Heart right ventricle (tissue), 16 donors: Measurements from ENCODE around the gene EEF2KMT. TPM values are rescaled to one million over a fixed set of nuclear protein-coding genes. Genes with fewer than 3 reads are reported as not detected.
"Not testable (repeated sequence)": the region's sequence is repeated elsewhere in the genome, so short reads cannot be mapped to it uniquely, and the experiment has no call there.

ENCODE experiments used
- ATAC-seq, 8 donors: fragments of 200-7000 bp; cut with Tn5 transposase; one replicate each; pipeline ENCODE4 v1.9.1; 2020; ENCODE audit warnings: mild to moderate bottlenecking in 8 of 8, moderate library complexity in 8 of 8, moderate number of reproducible peaks in 1 of 8
- DNase-seq, 2 donors: peaks; one replicate each; pipeline ENCODE4 v3.0.0-alpha.2; 2020
- H3K27ac ChIP-seq, 10 donors: fragments of 200-600 bp; sonication (generic) in 2 of 10; one replicate each; pipeline versions ENCODE4 v1.5.0 to v1.8.0; 2020 to 2022; ENCODE audit warnings: mild to moderate bottlenecking in 3 of 10
- H3K27me3 ChIP-seq, 7 donors: fragments of 200-600 bp; one replicate each; pipeline ENCODE4 v1.8.0; 2021 to 2022; ENCODE audit warnings: mild to moderate bottlenecking in 2 of 7
- H3K36me3 ChIP-seq, 9 donors: fragments of 200-600 bp; sonication (generic) in 1 of 9; one replicate each; pipeline versions ENCODE4 v1.5.0 to v1.8.0; 2020 to 2022; ENCODE audit warnings: mild to moderate bottlenecking in 2 of 9
- H3K4me1 ChIP-seq, 9 donors: fragments of 200-600 bp; sonication (generic) in 1 of 9; one replicate each; pipeline versions ENCODE4 v1.5.0 to v1.8.0; 2020 to 2022; ENCODE audit warnings: mild to moderate bottlenecking in 4 of 9
- H3K4me3 ChIP-seq, 10 donors: fragments of 200-600 bp; sonication (generic) in 2 of 10; one replicate each; pipeline versions ENCODE4 v1.5.0 to v1.8.0; 2020 to 2022; ENCODE audit warnings: mild to moderate bottlenecking in 7 of 10, moderate library complexity in 2 of 10
- H3K9me3 ChIP-seq, 11 donors: fragments of 200-600 bp in 10 of 11; sonication (generic) in 2 of 11; one replicate each; pipeline versions ENCODE4 v1.5.0 to v1.8.0; 2013 to 2022; ENCODE audit warnings: mild to moderate bottlenecking in 2 of 11, control low read depth in 1 of 11, moderate library complexity in 1 of 11
- CTCF ChIP-seq, 9 donors: fragments of 200-600 bp; sonication (generic) in 2 of 9; IDR thresholded peaks; one replicate each; pipeline versions ENCODE4 v1.5.0 to v1.8.0; 2021 to 2022; ENCODE audit warnings: antibody characterized with exemption in 9 of 9, mild to moderate bottlenecking in 5 of 9, moderate library complexity in 1 of 9
- WGBS, 2 donors: extraction: QIAGEN DNeasy Blood & Tissue Kit; methylation state at CpG; one replicate each; pipeline ENCODE4 v1.1.7; 2013; ENCODE audit warnings: inconsistent platforms in 1 of 2; 5-methylcytosine and 5-hydroxymethylcytosine counted together
- intact Hi-C, 10 donors: fragments of 100-400 bp; cut with DNase I; formaldehyde crosslinking; loops; one replicate each; pipeline versions ENCODE4 v1.11.1 to v1.14.2; 2022
- polyA plus RNA-seq, 2 donors: library from polyadenylated mRNA; stranded (reverse); fragments of 200-250 nt; gene quantifications; one replicate each; pipeline ENCODE4 v1.2.3, GENCODE V29; 2013
- total RNA-seq, 10 donors: library from RNA; stranded (reverse); fragmentation: NEBNext Ultra II Directional in 3 of 10; extraction: Animal tissue kit (Norgen Biotek cat#: 25700) in 3 of 10; gene quantifications; one replicate each; pipeline versions ENCODE4 v1.2.1 to v1.2.4, GENCODE V29; 2021 to 2023
- donor health status: Arrhythmogenic right ventricular cardiomyopathy.
- donor health status: ischemic (EF 13 %, LVEDD 7.1; RV severe dilation, severe dysfunction).
- donor health status: healthy with polysubstance abuse.
- donor health status: DM: no; HTN: yes; CAD: no.
- donor health status: DM: no; HTN: no; CAD: no.
- donor health status: ischemic (EF 25% LVEDD 6.9; RV normal size, moderate dysfunction).
- donor health status: ischemic (EF 25% LVEDD 5.7; RV mildly dilated, moderate dysfunction).
- donor health status: healthy.
- donor health status: DM: yes; HTN: yes; CAD: no.
- donor health status: Ischemic cardiomyopathy.
- donor health status: ischemic (EF 35%, LVEDD 5.7; RV mildly dilated, moderate dysfunction).
- donor health status: nonischemic (EF 11% LVEDD 7.7; RV severe dilation, severe dysfunction).
- donor health status: DM: yes; HTN: yes; CAD: no.
- donor health status: PGD.
- donor health status: ischemic (EF 29% LVEDD 5.4; RV normal size, mild dysfunction).
- donor health status: nonischemic (EF 23%, LVEDD 6.1; RV moderate dilation, normal function).

EEF2KMT gene
- total and polyA plus RNA-seq, 12 donors = 2.6 to 10.3 (median 6.3) TPM

DNA sequence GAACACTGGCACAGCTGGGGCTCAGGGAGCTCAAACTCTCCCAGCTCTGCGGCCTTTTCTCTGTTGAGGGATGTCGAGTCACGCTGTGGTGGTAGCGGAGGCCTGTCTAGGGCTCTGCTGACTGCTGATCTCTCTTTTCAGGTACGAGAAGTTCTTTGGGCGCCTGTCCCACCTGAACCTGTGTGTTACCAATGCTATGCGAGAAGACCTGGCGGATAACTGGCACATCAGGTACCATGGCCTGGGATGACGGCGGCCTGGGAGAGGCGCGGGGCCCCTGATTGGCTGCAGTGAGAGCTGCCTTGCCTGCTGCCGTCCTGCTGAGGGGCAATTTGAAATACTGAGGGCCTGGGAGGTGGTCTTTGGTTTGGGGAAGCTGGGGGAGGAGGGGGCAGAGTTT is 20.3 kb downstream of the EEF2KMT start:
- Histone ChIP-seq H3K4me3 (no peak overlapping the region), H3K27me3 (no peaks in the 10 kb centered on the region), H3K4me1 (peaks cover 0 to 11% (median 5%) of the 10 kb centered on the region in 9 donors), H3K9me3 (no peaks in the 10 kb centered on the region), H3K27ac (no peak overlapping the region), H3K36me3 (peaks cover 0 to 90% (median 13%) of the 10 kb centered on the region in 9 donors)
- intact Hi-C loops = no loop called here
- no peak for TF ChIP-seq CTCF (IDR thresholded peaks at IDR 0.05)
- WGBS, 2 donors = 94 to 98% methylated on average over 13 of the region's 13 CpGs
- DNase-seq (no peak), ATAC-seq (no peak)

DNA sequence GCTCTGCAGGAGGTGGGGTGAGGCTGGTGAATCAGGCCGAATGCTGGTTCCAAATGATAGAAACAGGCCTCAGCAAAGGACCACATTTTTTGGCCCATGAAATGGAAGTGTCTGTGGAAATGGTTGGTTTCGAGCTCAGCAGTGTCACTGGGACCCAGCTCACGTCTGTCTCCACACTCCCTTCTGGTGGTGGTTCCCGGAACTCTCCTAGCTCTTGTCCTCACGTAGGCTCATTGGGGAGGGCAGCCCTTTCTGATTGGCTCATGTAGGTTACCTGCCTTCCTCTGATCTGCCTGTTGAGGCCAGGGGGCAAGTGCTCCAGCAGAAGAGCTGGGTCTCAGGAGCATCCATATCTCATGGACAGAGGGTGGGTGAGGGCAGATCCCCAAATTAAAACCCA is 22.0 kb downstream of the EEF2KMT start:
- DNase-seq (no peak), ATAC-seq (no peak)
- peaks cover 0 to 20% (median 12%) of the 10 kb centered on the region in 9 donors for H3K4me1 ChIP-seq
- intact Hi-C loops = no loop called here
- no peaks in the 10 kb centered on the region for H3K9me3 ChIP-seq
- H3K27ac ChIP-seq = no peak overlapping the region
- H3K27me3 ChIP-seq = no peaks in the 10 kb centered on the region
- no peak overlapping the region for H3K4me3 ChIP-seq
- TF ChIP-seq CTCF (IDR thresholded peaks at IDR 0.05) = no peak
- peaks cover 0 to 74% (median 13%) of the 10 kb centered on the region in 9 donors for H3K36me3 ChIP-seq
- WGBS, 2 donors = 88% methylated on average over 5 of the region's 5 CpGs

GRCh38 chr16:5073771-5074170 is 23.8 kb downstream of the EEF2KMT start:
- not testable (repeated sequence) for H3K27ac ChIP-seq, H3K4me3 ChIP-seq, H3K27me3 ChIP-seq, DNase-seq, ATAC-seq, H3K9me3 ChIP-seq
- intact Hi-C loops = loop anchor here in 1 of 10 donors (5.0 kb wide), 1 partner anchor 41 kb away; the partner anchor contains the start of gene NAGPA
- Histone ChIP-seq H3K4me1 (peaks cover 0 to 20% (median 12%) of the 10 kb centered on the region in 9 donors), H3K36me3 (peaks cover 0 to 57% (median 13%) of the 10 kb centered on the region in 9 donors)
- 94 to 97% methylated on average over 15 of the region's 15 CpGs for WGBS, 2 donors

GRCh38 chr16:5073279-5073629 is 24.3 kb downstream of the EEF2KMT start:
- DNase-seq = no peak
- Histone ChIP-seq H3K9me3 (no peaks in the 10 kb centered on the region), H3K27me3 (no peaks in the 10 kb centered on the region), H3K36me3 (peaks cover 0 to 51% (median 13%) of the 10 kb centered on the region in 9 donors), H3K27ac (no peak overlapping the region), H3K4me1 (peaks cover 0 to 20% (median 12%) of the 10 kb centered on the region in 9 donors), H3K4me3 (no peak overlapping the region)
- 74 to 78% methylated on average over 2 of the region's 2 CpGs for WGBS, 2 donors
- intact Hi-C loops = loop anchor here in 1 of 10 donors (5.0 kb wide), 1 partner anchor 41 kb away; the partner anchor contains the start of gene NAGPA
- ATAC-seq = no peak
- TF ChIP-seq CTCF (IDR thresholded peaks at IDR 0.05) = no peak
